Stimulated activated naive CD8-positive, alpha-beta T cell treated with anti-CD3 and anti-CD28 coated beads, Interleukin-15, amount 100 ng/mL, for 72 hours (primary cell): ENCODE data around the gene FHOD1.

Experiments used
- ATAC-seq: fragments of 150-1000 bp; cut with Tn5 transposase; 2 replicates; pipeline ENCODE4 v1.10.0; 2021; ENCODE audit warnings: mild to moderate bottlenecking, moderate library complexity
- DNase-seq, 2 donors: peaks; one replicate each; pipeline ENCODE4 v3.0.0; 2021 to 2022
- H3K27ac Mint-ChIP-seq, 2 donors: one replicate each; pipeline ENCODE4 v1.8.0; 2022; ENCODE audit warnings: mild to moderate bottlenecking in 2 of 2, mixed read lengths in 2 of 2, moderate library complexity in 2 of 2
- H3K27me3 Mint-ChIP-seq: one replicate; pipeline ENCODE4 v1.8.0; 2022; ENCODE audit warnings: mixed read lengths
- H3K4me1 Mint-ChIP-seq: one replicate; pipeline ENCODE4 v1.8.0; 2022; ENCODE audit warnings: mild to moderate bottlenecking, mixed read lengths
- H3K4me3 Mint-ChIP-seq, 2 donors: one replicate each; pipeline ENCODE4 v1.8.0; 2022; ENCODE audit warnings: mild to moderate bottlenecking in 2 of 2, mixed read lengths in 2 of 2, moderate library complexity in 1 of 2
- H3K9me3 Mint-ChIP-seq, 2 donors: one replicate each; pipeline ENCODE4 v1.8.0; 2022; ENCODE audit warnings: mixed read lengths in 2 of 2

FHOD1 gene

GRCh38 chr16:67246081-67246755 lies 1.1 kb downstream of the FHOD1 start:
- ATAC-seq: peak; percentile 19
- peak overlapping the region; percentile 90 to 97 for H3K4me3 Mint-ChIP-seq
- H3K27me3 Mint-ChIP-seq: peaks cover 9% of the 10 kb centered on the region
- DNase-seq: peak; percentile 73 to 79
- no peaks in the 10 kb centered on the region for H3K9me3 Mint-ChIP-seq
- H3K4me1 Mint-ChIP-seq: peaks cover 72% of the 10 kb centered on the region
- H3K27ac Mint-ChIP-seq: peak overlapping the region; percentile 14 to 67

GRCh38 chr16:67245674-67246080 lies 1.6 kb downstream of the FHOD1 start:
- ATAC-seq (no peak), DNase-seq (no peak)
- peaks cover 9% of the 10 kb centered on the region for H3K27me3 Mint-ChIP-seq
- peaks cover 74% of the 10 kb centered on the region for H3K4me1 Mint-ChIP-seq
- H3K4me3 Mint-ChIP-seq: peak overlapping the region; percentile 90 to 97
- no peaks in the 10 kb centered on the region for H3K9me3 Mint-ChIP-seq
- peak overlapping the region; percentile 14 to 95 for H3K27ac Mint-ChIP-seq

- DNase-seq (peak in 1 of 2 donors; percentile 23), ATAC-seq (no peak)
- Mint-ChIP-seq H3K9me3 (no peaks in the 10 kb centered on the region), H3K4me3 (peak overlapping the region; percentile 90 to 97), H3K27me3 (peaks cover 9% of the 10 kb centered on the region), H3K27ac (peak overlapping the region; percentile 92 to 95), H3K4me1 (peaks cover 72% of the 10 kb centered on the region)
Measured at GRCh38 chr16:67245186-67245585, 2.1 kb downstream of the FHOD1 start.

- Mint-ChIP-seq H3K9me3 (no peaks in the 10 kb centered on the region), H3K27ac (peak overlapping the region; percentile 92 to 95), H3K27me3 (peaks cover 6% of the 10 kb centered on the region), H3K4me1 (peaks cover 66% of the 10 kb centered on the region), H3K4me3 (peak overlapping the region; percentile 90 to 97)
- ATAC-seq (peak; percentile 77), DNase-seq (peak; percentile 84 to 93)
Measured at GRCh38 chr16:67244387-67245185, 2.7 kb downstream of the FHOD1 start.

GRCh38 chr16:67243481-67243880 lies 3.8 kb downstream of the FHOD1 start:
- Mint-ChIP-seq H3K27me3 (no peaks in the 10 kb centered on the region), H3K4me3 (peak overlapping the region; percentile 90 to 97), H3K27ac (peak overlapping the region; percentile 78 to 84), H3K4me1 (peaks cover 57% of the 10 kb centered on the region), H3K9me3 (no peaks in the 10 kb centered on the region)
- DNase-seq (no peak), ATAC-seq (no peak)

GRCh38 chr16:67242138-67242730 lies 5.0 kb downstream of the FHOD1 start:
- Mint-ChIP-seq H3K4me1 (peaks cover 50% of the 10 kb centered on the region), H3K9me3 (no peaks in the 10 kb centered on the region), H3K27me3 (no peaks in the 10 kb centered on the region), H3K4me3 (peak overlapping the region in 1 of 2 donors; percentile 38), H3K27ac (peak overlapping the region in 1 of 2 donors; percentile 42)
- ATAC-seq: no peak
- DNase-seq: no peak

- H3K27ac Mint-ChIP-seq: peak overlapping the region; percentile 42 to 75
- H3K4me1 Mint-ChIP-seq: peaks cover 52% of the 10 kb centered on the region
- H3K9me3 Mint-ChIP-seq: no peaks in the 10 kb centered on the region
- H3K4me3 Mint-ChIP-seq: no peak overlapping the region
- no peak for DNase-seq
- no peaks in the 10 kb centered on the region for H3K27me3 Mint-ChIP-seq
- ATAC-seq: no peak
Measured at GRCh38 chr16:67241008-67241900, 6.0 kb downstream of the FHOD1 start.

- Mint-ChIP-seq H3K4me1 (peaks cover 52% of the 10 kb centered on the region), H3K4me3 (no peak overlapping the region), H3K27me3 (no peaks in the 10 kb centered on the region), H3K9me3 (no peaks in the 10 kb centered on the region), H3K27ac (peak overlapping the region in 1 of 2 donors; percentile 38)
- DNase-seq (no peak), ATAC-seq (no peak)
Measured at GRCh38 chr16:67240506-67240905, 6.8 kb downstream of the FHOD1 start.

- H3K27me3 Mint-ChIP-seq: no peaks in the 10 kb centered on the region
- no peak overlapping the region for H3K4me3 Mint-ChIP-seq
- peak overlapping the region in 1 of 2 donors; percentile 4 for H3K27ac Mint-ChIP-seq
- no peak for DNase-seq
- H3K9me3 Mint-ChIP-seq: no peaks in the 10 kb centered on the region
- H3K4me1 Mint-ChIP-seq: peaks cover 36% of the 10 kb centered on the region
- no peak for ATAC-seq
Measured at GRCh38 chr16:67238806-67239470, 8.3 kb downstream of the FHOD1 start.

GRCh38 chr16:67238278-67238575 lies 9.1 kb downstream of the FHOD1 start:
- DNase-seq (no peak), ATAC-seq (no peak)
- Mint-ChIP-seq H3K27ac (no peak overlapping the region), H3K9me3 (no peaks in the 10 kb centered on the region), H3K27me3 (no peaks in the 10 kb centered on the region), H3K4me3 (no peak overlapping the region), H3K4me1 (peaks cover 29% of the 10 kb centered on the region)

GRCh38 chr16:67237396-67238277 lies 9.6 kb downstream of the FHOD1 start:
- Mint-ChIP-seq H3K9me3 (no peaks in the 10 kb centered on the region), H3K27me3 (no peaks in the 10 kb centered on the region), H3K4me3 (no peak overlapping the region), H3K4me1 (peaks cover 26% of the 10 kb centered on the region), H3K27ac (peak overlapping the region in 1 of 2 donors; percentile 57)
- DNase-seq (no peak), ATAC-seq (no peak)

- ATAC-seq: peak; percentile 86
- no peaks in the 10 kb centered on the region for H3K27me3 Mint-ChIP-seq
- peak overlapping the region in 1 of 2 donors; percentile 57 for H3K27ac Mint-ChIP-seq
- no peak overlapping the region for H3K4me3 Mint-ChIP-seq
- H3K4me1 Mint-ChIP-seq: peaks cover 21% of the 10 kb centered on the region
- DNase-seq: peak; percentile 78 to 80
- H3K9me3 Mint-ChIP-seq: no peaks in the 10 kb centered on the region
Measured at GRCh38 chr16:67236563-67237395, 10.5 kb downstream of the FHOD1 start.

GRCh38 chr16:67235816-67236562 lies 11.3 kb downstream of the FHOD1 start:
- Mint-ChIP-seq H3K4me1 (peaks cover 14% of the 10 kb centered on the region), H3K4me3 (peak overlapping the region in 1 of 2 donors; percentile 13), H3K9me3 (no peaks in the 10 kb centered on the region), H3K27me3 (no peaks in the 10 kb centered on the region), H3K27ac (peak overlapping the region in 1 of 2 donors; percentile 61)
- peak; percentile 14 for ATAC-seq
- DNase-seq: no peak
